ENCODE data around the gene CDS2. TPM values are rescaled to one million over a fixed set of nuclear protein-coding genes. Genes with fewer than 3 reads are reported as not detected.

Gene CDS2
- total and polyA plus RNA-seq, 2 of the 13 experiments (the other 11 are each of a cell fraction or from before 2014, with no cell fraction given): 81.3 to 153 TPM

DNA sequence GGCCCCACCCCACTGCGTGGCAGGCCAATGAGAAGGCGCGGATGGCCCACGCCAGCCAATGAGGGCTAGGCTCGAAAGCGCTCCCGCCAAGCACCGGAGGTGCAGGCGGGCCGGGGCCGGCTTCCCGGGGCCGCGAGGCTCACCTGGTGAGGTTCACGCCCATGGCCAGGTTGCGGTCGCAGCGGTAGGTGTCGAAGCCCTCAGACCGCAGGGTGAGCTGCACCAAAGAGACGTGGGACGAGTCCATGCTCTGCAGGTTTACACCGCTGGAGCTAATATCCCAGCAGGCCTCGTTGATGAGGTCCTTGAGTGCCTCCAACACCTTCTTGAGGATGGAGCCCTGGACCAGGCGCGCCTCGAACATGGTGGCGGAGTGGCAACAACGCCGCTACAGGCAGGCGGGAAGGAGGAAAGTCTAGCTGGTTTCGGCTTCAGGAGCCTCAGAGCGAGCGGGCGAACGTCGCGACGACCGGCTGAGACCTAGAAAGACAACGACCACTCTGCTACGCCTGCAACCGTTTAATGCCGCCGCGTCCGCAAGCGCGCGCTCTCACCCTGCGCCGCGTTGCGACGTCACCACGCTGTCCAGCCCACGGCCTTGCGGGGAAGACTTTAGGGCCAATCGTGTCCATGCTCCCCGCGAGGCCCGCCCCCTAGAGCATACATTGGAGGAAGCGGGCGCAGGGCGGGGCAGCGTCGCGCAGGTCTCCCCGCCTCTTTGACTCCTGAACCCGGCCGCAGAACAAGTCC is 7.2 kb upstream of the CDS2 start, which contains the start of gene PCNA (continued):
- peak; percentile 99 for TF ChIP-seq ZNF235 (CRISPR knock-in tag; IDR thresholded peaks at IDR 0.05; ENCODE audit: borderline replicate concordance)
- TF ChIP-seq TAF1 (CRISPR knock-in tag; IDR thresholded peaks at IDR 0.05): peak; percentile 100
- TF ChIP-seq ZNF446 (CRISPR knock-in tag; IDR thresholded peaks at IDR 0.05): peak; percentile 100
- TF ChIP-seq, protein P1, sequence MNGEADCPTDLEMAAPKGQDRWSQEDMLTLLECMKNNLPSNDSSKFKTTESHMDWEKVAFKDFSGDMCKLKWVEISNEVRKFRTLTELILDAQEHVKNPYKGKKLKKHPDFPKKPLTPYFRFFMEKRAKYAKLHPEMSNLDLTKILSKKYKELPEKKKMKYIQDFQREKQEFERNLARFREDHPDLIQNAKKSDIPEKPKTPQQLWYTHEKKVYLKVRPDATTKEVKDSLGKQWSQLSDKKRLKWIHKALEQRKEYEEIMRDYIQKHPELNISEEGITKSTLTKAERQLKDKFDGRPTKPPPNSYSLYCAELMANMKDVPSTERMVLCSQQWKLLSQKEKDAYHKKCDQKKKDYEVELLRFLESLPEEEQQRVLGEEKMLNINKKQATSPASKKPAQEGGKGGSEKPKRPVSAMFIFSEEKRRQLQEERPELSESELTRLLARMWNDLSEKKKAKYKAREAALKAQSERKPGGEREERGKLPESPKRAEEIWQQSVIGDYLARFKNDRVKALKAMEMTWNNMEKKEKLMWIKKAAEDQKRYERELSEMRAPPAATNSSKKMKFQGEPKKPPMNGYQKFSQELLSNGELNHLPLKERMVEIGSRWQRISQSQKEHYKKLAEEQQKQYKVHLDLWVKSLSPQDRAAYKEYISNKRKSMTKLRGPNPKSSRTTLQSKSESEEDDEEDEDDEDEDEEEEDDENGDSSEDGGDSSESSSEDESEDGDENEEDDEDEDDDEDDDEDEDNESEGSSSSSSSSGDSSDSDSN (CRISPR knock-in tag; IDR thresholded peaks at IDR 0.05): peak; percentile 93
- TF ChIP-seq, protein P2, sequence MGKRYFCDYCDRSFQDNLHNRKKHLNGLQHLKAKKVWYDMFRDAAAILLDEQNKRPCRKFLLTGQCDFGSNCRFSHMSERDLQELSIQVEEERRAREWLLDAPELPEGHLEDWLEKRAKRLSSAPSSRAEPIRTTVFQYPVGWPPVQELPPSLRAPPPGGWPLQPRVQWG (CRISPR knock-in tag; IDR thresholded peaks at IDR 0.05; ENCODE audit: borderline replicate concordance, low read depth): peak; percentile 95
- TF ChIP-seq, protein P3, sequence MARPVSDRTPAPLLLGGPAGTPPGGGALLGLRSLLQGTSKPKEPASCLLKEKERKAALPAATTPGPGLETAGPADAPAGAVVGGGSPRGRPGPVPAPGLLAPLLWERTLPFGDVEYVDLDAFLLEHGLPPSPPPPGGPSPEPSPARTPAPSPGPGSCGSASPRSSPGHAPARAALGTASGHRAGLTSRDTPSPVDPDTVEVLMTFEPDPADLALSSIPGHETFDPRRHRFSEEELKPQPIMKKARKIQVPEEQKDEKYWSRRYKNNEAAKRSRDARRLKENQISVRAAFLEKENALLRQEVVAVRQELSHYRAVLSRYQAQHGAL (CRISPR knock-in tag; IDR thresholded peaks at IDR 0.05; ENCODE audit: not compliant biosample characterization): peak; percentile 87
- peak; percentile 94 for TF ChIP-seq KMT2A (CRISPR knock-in tag; IDR thresholded peaks at IDR 0.05)
- no peak for TF ChIP-seq ZNF496 (CRISPR knock-in tag; IDR thresholded peaks at IDR 0.05; ENCODE audit: insufficient replicate concordance)
- TF ChIP-seq, protein P4, sequence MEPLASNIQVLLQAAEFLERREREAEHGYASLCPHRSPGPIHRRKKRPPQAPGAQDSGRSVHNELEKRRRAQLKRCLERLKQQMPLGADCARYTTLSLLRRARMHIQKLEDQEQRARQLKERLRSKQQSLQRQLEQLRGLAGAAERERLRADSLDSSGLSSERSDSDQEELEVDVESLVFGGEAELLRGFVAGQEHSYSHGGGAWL (CRISPR knock-in tag; IDR thresholded peaks at IDR 0.05): peak; percentile 97
- peak; percentile 17; the same call in 1 of the 2 replicates for TF ChIP-seq ADNP (CRISPR knock-in tag; IDR thresholded peaks at IDR 0.05)
- peak; percentile 19 for TF ChIP-seq MIXL1 (CRISPR knock-in tag; IDR thresholded peaks at IDR 0.05)
- no peak for TF ChIP-seq SMARCE1 (IDR thresholded peaks at IDR 0.05; ENCODE audit: borderline replicate concordance)
- TF ChIP-seq, protein P5, sequence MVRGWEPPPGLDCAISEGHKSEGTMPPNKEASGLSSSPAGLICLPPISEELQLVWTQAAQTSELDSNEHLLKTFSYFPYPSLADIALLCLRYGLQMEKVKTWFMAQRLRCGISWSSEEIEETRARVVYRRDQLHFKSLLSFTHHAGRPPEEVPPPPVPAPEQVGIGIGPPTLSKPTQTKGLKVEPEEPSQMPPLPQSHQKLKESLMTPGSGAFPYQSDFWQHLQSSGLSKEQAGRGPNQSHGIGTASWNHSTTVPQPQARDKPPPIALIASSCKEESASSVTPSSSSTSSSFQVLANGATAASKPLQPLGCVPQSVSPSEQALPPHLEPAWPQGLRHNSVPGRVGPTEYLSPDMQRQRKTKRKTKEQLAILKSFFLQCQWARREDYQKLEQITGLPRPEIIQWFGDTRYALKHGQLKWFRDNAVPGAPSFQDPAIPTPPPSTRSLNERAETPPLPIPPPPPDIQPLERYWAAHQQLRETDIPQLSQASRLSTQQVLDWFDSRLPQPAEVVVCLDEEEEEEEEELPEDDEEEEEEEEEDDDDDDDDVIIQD (CRISPR knock-in tag; IDR thresholded peaks at IDR 0.05; ENCODE audit: low read depth): peak; percentile 85
- TF ChIP-seq NFKBIZ (CRISPR knock-in tag; IDR thresholded peaks at IDR 0.05): peak; percentile 79
- TF ChIP-seq ZNF713 (CRISPR knock-in tag; IDR thresholded peaks at IDR 0.05): peak; percentile 96
- no peak; the same call in 1 of the 2 replicates for TF ChIP-seq ZNF513 (CRISPR knock-in tag; conservative IDR thresholded peaks at IDR 0.05)
- peak; percentile 93 for TF ChIP-seq JARID2 (CRISPR knock-in tag; IDR thresholded peaks at IDR 0.05; ENCODE audit: insufficient replicate concordance)
- TF ChIP-seq MATR3 (CRISPR knock-in tag; IDR thresholded peaks at IDR 0.05): peak; percentile 88; the same call in 1 of the 2 replicates
- peak; percentile 80; the same call in 1 of the 2 replicates for TF ChIP-seq ELF1 (CRISPR knock-in tag; IDR thresholded peaks at IDR 0.05)
- TF ChIP-seq TMF1 (CRISPR knock-in tag; IDR thresholded peaks at IDR 0.05; ENCODE audit: low read depth): peak; percentile 100
- peak; percentile 99 for TF ChIP-seq ZNF670 (CRISPR knock-in tag; IDR thresholded peaks at IDR 0.05; ENCODE audit: borderline replicate concordance)
- peak; percentile 75 for TF ChIP-seq HNF4A (CRISPR knock-in tag; IDR thresholded peaks at IDR 0.05)
- peak; percentile 93 for TF ChIP-seq ZBTB7A (CRISPR knock-in tag; IDR thresholded peaks at IDR 0.05)

Data from HepG2 (cell line).